ENCODE measurements around the gene PRAC2. TPM values are rescaled to one million over a fixed set of nuclear protein-coding genes. Genes with fewer than 3 reads are reported as not detected.

The PRAC2 gene
- total and polyA plus RNA-seq, 10 donors = not detected

GRCh38 chr17:48693178-48693577, 29.8 kb upstream of the PRAC2 start:
- peaks cover 0 to 10% (median 7%) of the 10 kb centered on the region in 8 donors for H3K9me3 ChIP-seq
- intact Hi-C loops (cut with DNase I; ENCODE audit: low total_unique reads) = no loop called here
- H3K4me3 ChIP-seq = no peak overlapping the region
- no peaks in the 10 kb centered on the region for H3K36me3 ChIP-seq
- 38 to 69% (median 43%) methylated on average over 1 of the region's 1 CpG for WGBS, 5 donors
- no peak for DNase-seq
- H3K4me1 ChIP-seq = no peaks in the 10 kb centered on the region
- no peak overlapping the region for H3K27ac ChIP-seq
- TF ChIP-seq, protein P1, sequence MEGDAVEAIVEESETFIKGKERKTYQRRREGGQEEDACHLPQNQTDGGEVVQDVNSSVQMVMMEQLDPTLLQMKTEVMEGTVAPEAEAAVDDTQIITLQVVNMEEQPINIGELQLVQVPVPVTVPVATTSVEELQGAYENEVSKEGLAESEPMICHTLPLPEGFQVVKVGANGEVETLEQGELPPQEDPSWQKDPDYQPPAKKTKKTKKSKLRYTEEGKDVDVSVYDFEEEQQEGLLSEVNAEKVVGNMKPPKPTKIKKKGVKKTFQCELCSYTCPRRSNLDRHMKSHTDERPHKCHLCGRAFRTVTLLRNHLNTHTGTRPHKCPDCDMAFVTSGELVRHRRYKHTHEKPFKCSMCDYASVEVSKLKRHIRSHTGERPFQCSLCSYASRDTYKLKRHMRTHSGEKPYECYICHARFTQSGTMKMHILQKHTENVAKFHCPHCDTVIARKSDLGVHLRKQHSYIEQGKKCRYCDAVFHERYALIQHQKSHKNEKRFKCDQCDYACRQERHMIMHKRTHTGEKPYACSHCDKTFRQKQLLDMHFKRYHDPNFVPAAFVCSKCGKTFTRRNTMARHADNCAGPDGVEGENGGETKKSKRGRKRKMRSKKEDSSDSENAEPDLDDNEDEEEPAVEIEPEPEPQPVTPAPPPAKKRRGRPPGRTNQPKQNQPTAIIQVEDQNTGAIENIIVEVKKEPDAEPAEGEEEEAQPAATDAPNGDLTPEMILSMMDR (IDR thresholded peaks at IDR 0.05 in 8 of 11, conservative IDR thresholded peaks at IDR 0.05 in 3 of 11) = no peak
- no peak for TF ChIP-seq POLR2A (IDR thresholded peaks at IDR 0.05)
- TF ChIP-seq POLR2AphosphoS5 (IDR thresholded peaks at IDR 0.05) = no peak
- peaks cover 0 to 63% (median 26%) of the 10 kb centered on the region in 7 donors for H3K27me3 ChIP-seq (replicated peaks in 1 of 7)

DNA sequence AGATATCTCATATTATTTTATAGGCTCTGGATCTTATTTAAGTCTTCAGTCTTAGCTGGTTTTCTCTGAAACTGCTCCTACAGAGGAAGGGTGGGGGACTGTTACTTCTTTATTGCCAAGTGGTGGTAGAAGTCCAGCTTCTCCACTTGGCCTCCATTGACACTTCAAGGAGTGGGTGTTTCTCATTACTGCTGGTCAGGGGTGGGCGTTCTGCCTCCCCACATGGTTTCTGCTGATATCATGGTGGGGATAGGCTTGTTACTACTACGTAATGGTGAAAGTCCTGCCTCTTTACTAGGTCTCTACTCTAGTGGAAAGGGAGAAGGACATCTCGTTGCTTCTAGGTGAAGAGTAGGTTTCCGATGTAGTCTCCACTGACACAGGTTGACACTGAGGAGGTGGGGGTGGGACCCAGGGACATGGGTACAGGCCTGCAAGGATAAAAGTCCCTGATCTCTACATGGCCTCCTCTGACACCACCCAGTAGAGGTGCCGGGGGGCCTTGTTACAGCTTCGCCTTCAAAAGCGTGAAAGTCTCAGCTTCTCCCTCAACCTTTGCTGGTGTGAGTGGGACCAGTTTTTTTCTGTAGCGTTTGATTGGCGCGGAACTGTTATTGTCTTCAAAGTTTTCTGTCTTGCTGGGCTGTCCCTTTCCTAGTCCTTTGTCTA, 21.0 kb upstream of the PRAC2 start:
- no peak overlapping the region for H3K27ac ChIP-seq
- H3K4me3 ChIP-seq = no peak overlapping the region
- TF ChIP-seq, protein P1 (IDR thresholded peaks at IDR 0.05 in 8 of 11, conservative IDR thresholded peaks at IDR 0.05 in 3 of 11) = no peak
- no peak for TF ChIP-seq POLR2A (IDR thresholded peaks at IDR 0.05)
- no peak for TF ChIP-seq POLR2AphosphoS5 (IDR thresholded peaks at IDR 0.05)
- 87 to 95% (median 88%) methylated on average over 10 of the region's 10 CpGs for WGBS, 5 donors
- no peaks in the 10 kb centered on the region for H3K9me3 ChIP-seq
- intact Hi-C loops (cut with DNase I; ENCODE audit: low total_unique reads) = no loop called here
- H3K27me3 ChIP-seq (replicated peaks in 1 of 7) = peaks cover 0 to 100% (median 42%) of the 10 kb centered on the region in 7 donors
- DNase-seq = no peak
- H3K4me1 ChIP-seq = no peaks in the 10 kb centered on the region
- H3K36me3 ChIP-seq = no peaks in the 10 kb centered on the region

DNA sequence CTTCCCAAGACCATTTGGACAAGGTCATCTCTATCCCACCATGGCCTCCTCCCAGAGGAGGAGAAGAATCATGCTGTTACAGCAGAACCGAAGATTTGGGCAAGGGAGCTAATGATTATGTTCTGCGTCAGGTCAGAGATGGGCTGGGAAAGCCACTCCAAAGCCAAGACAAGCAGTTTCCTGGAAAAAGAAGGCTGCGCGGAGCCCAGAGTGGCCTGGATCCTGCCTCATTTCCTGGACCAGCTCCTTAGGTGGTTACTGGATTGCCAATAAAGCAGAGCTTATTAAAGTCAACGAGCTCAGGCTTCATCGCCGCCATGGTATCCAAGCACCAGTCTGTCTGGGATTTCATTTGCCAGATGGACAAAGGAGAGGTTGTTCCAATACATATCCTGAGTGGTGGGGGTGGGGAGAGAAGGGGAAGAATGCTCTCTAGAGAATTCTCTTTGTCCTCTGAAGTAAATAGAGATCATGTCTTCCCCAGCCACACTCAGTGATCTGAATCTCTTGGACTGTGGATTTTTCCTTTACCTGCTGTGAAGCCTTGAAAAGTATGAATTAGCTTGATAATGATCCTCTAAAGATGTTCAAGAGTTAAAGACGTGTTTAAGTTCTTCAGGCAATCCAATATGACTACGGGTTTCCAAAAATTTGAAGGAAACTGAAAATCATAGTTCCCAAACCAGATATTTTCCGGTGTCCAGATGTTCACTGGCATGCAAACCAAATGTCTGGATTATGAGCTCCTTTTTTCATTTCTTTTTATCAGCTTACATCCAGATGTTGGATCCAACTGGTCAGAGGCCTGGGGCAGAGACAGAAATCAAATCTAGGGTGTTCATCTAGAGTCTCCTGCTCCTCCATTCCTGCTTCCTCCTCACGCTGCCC, 18.4 kb upstream of the PRAC2 start:
- TF ChIP-seq POLR2A (IDR thresholded peaks at IDR 0.05) = no peak
- TF ChIP-seq POLR2AphosphoS5 (IDR thresholded peaks at IDR 0.05) = no peak
- TF ChIP-seq, protein P1 (IDR thresholded peaks at IDR 0.05 in 8 of 11, conservative IDR thresholded peaks at IDR 0.05 in 3 of 11) = no peak
- Histone ChIP-seq H3K36me3 (no peaks in the 10 kb centered on the region), H3K27me3 (replicated peaks in 1 of 7) (peaks cover 0 to 100% (median 46%) of the 10 kb centered on the region in 7 donors), H3K27ac (no peak overlapping the region), H3K4me3 (no peak overlapping the region), H3K4me1 (no peaks in the 10 kb centered on the region), H3K9me3 (no peaks in the 10 kb centered on the region)
- intact Hi-C loops (cut with DNase I; ENCODE audit: low total_unique reads) = no loop called here
- WGBS, 5 donors = 76 to 83% (median 79%) methylated on average over 11 of the region's 11 CpGs
- DNase-seq = no peak

DNA sequence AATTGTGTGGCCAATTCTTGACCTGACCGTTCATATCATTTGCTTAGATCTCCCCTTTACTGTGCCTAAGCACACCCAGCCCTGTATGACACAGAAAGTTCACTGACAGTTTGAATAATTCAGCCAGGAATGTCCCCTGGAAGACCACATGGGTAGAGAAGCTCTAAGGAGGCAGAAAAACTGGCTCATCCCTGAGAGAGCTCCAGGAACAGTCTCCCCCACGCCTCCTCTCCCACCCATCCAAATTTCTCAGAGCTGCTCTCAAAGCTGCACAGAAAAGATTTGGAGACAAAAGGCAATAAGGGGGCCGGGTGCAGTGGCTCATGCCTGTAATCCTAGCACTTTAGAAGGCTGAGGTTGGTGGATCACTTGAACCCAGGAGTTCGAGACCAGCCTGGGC, 11.9 kb upstream of the PRAC2 start:
- H3K4me1 ChIP-seq = no peaks in the 10 kb centered on the region
- no peak overlapping the region for H3K4me3 ChIP-seq
- intact Hi-C loops (cut with DNase I; ENCODE audit: low total_unique reads) = no loop called here
- DNase-seq = no peak
- WGBS, 5 donors = 66 to 75% (median 70%) methylated on average over 4 of the region's 4 CpGs
- no peaks in the 10 kb centered on the region for H3K36me3 ChIP-seq
- H3K9me3 ChIP-seq = no peaks in the 10 kb centered on the region
- H3K27ac ChIP-seq = no peak overlapping the region
- H3K27me3 ChIP-seq (replicated peaks in 1 of 7) = peaks cover 0 to 100% (median 48%) of the 10 kb centered on the region in 7 donors
- TF ChIP-seq POLR2AphosphoS5 (IDR thresholded peaks at IDR 0.05) (no peak), POLR2A (IDR thresholded peaks at IDR 0.05) (no peak)
- TF ChIP-seq, protein P1 (IDR thresholded peaks at IDR 0.05 in 8 of 11, conservative IDR thresholded peaks at IDR 0.05 in 3 of 11) = no peak

Data from spleen (tissue), 11 donors.